SW480 (cell line): ENCODE results near the gene NR6A1.
"Not testable (repeated sequence)": the region's sequence is repeated elsewhere in the genome, so short reads cannot be mapped to it uniquely, and the experiment has no call there.

Experiments used
- DNase-seq: peaks from one replicate; pipeline ENCODE4 v3.0.0-alpha.2; 2016; ENCODE audit warnings: low spot score

NR6A1 gene

GRCh38 chr9:124615840-124616239, 155.3 kb downstream of the NR6A1 start:
- DNase-seq = not testable (repeated sequence)

- DNase-seq = no peak
Observed at GRCh38 chr9:124615100-124615742, 155.9 kb downstream of the NR6A1 start.

GRCh38 chr9:124613849-124614248, 157.3 kb downstream of the NR6A1 start:
- no peak for DNase-seq

- DNase-seq = no peak
Observed at GRCh38 chr9:124611106-124611505, 160.0 kb downstream of the NR6A1 start.

GRCh38 chr9:124606027-124606426, 165.1 kb downstream of the NR6A1 start:
- DNase-seq = no peak

GRCh38 chr9:124605258-124605657, 165.9 kb downstream of the NR6A1 start:
- no peak for DNase-seq

GRCh38 chr9:124602632-124603031, 168.5 kb downstream of the NR6A1 start:
- no peak for DNase-seq

GRCh38 chr9:124602204-124602603, 168.9 kb downstream of the NR6A1 start:
- DNase-seq = no peak

- DNase-seq = no peak
Observed at GRCh38 chr9:124600407-124600806, 170.7 kb downstream of the NR6A1 start.

GRCh38 chr9:124599121-124599795, 171.9 kb downstream of the NR6A1 start:
- no peak for DNase-seq

- no peak for DNase-seq
Observed at GRCh38 chr9:124598048-124598447, 173.1 kb downstream of the NR6A1 start.

GRCh38 chr9:124596172-124596839, 174.8 kb downstream of the NR6A1 start:
- DNase-seq = no peak

GRCh38 chr9:124595743-124596142, 175.4 kb downstream of the NR6A1 start:
- DNase-seq = no peak

- DNase-seq = no peak
Observed at GRCh38 chr9:124594673-124595072, 176.4 kb downstream of the NR6A1 start.

- no peak for DNase-seq
Observed at GRCh38 chr9:124594225-124594624, 176.9 kb downstream of the NR6A1 start.

GRCh38 chr9:124593651-124594058, 177.5 kb downstream of the NR6A1 start:
- DNase-seq = no peak

- no peak for DNase-seq
Observed at GRCh38 chr9:124593200-124593599, 177.9 kb downstream of the NR6A1 start.

GRCh38 chr9:124590889-124591641, 180.0 kb downstream of the NR6A1 start:
- DNase-seq = no peak

- no peak for DNase-seq
Observed at GRCh38 chr9:124584631-124585030, 186.5 kb downstream of the NR6A1 start.

- DNase-seq = no peak
Observed at GRCh38 chr9:124583134-124583533, 188.0 kb downstream of the NR6A1 start.

GRCh38 chr9:124580186-124580585, 190.9 kb downstream of the NR6A1 start:
- no peak for DNase-seq

GRCh38 chr9:124576751-124577150, 194.4 kb downstream of the NR6A1 start:
- no peak for DNase-seq
